ENCODE measurements around the gene EGFL7. TPM values are rescaled to one million over a fixed set of nuclear protein-coding genes. Genes with fewer than 3 reads are reported as not detected.

EGFL7 gene
- total and polyA plus RNA-seq, 2 of the 8 experiments (the other 6 are each of a cell fraction or from before 2014, with no cell fraction given) = 37.8 to 53.4 TPM

DNA sequence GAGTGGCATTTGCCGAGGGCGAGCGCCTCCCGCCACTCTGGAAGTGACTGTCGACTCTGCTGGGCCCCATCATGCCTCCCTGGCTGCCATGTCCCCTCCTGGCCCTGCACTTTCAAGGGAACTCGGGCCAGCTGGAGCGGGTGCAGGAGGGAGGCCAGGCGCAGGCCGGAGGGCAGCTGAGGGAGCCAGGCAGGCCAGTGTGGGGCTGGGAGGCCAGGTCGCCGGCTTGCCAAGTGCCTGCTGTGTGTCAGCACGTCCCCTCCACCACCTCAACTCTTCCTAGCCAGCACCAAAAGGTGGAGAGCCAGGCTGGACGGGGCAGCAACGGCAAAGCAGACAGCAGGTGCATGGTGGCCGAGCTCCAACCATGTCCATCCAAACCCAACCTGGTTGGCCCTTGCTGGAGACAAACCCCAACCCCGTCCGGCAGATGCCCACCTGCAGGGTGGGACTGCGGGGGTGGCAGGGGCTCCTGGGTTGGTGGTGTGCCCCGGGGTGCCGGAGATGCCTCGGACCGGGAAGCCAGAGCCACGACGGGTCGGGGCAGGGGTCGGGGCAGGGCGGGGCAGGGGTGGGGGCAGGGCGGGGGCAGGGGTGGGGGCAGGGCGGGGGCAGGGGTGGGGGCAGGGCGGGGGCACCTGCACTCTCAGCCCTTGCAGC is 36.5 kb upstream of the EGFL7 start:
- POLR2A ChIA-PET (ENCODE audit: partially characterized antibody) = interaction anchor here (0.8 to 1.7 kb wide), 3 partner anchors 38 to 141 kb away, joined by 3 to 7 read pairs (median 3); no protein-coding TSS in a partner anchor
- H4K20me1 ChIP-seq (replicated peaks in 1 of 2; ENCODE audit: control insufficient read depth in 1 of 2, insufficient read depth in 2 of 2, low read length in 2 of 2) = peaks cover 0 to 7% of the 10 kb centered on the region in 2 experiments
- peaks cover 0 to 9% (median 0%) of the 10 kb centered on the region in 4 experiments; a peak in 3 of 7 replicates for H3K4me1 ChIP-seq (replicated peaks in 1 of 4; ENCODE audit: control insufficient read depth in 3 of 4, insufficient read depth in 4 of 4, low read length in 3 of 4)
- TF ChIP-seq CBX8 (IDR thresholded peaks at IDR 0.05; ENCODE audit: borderline replicate concordance, low read depth, low read length) = no peak
- H2BK5ac ChIP-seq (ENCODE audit: low read depth, low read length) = 0 out of 2 replicates have a peak overlapping the region, but pooled peaks have one; percentile 26
- no peaks in the 10 kb centered on the region for H3K23me2 ChIP-seq (ENCODE audit: low read depth, low read length)
- H2AFZ ChIP-seq (ENCODE audit: low read length) = no peak overlapping the region
- no peaks in the 10 kb centered on the region for H3K79me1 ChIP-seq (ENCODE audit: low read depth, low read length)
- no peak overlapping the region for H3K4me2 ChIP-seq (ENCODE audit: insufficient read depth in 1 of 2, low read depth in 2 of 2, low read length in 2 of 2)
- H3K36me3 ChIP-seq (ENCODE audit: control insufficient read depth in 2 of 4, insufficient read depth in 4 of 4, low read length in 3 of 4) = no peaks in the 10 kb centered on the region
- H3K9me3 ChIP-seq (ENCODE audit: insufficient read depth in 2 of 2, low read depth in 1 of 2, low read length in 1 of 2) = no peaks in the 10 kb centered on the region
- no peaks in the 10 kb centered on the region for H3K79me2 ChIP-seq (ENCODE audit: control insufficient read depth in 1 of 2, insufficient read depth in 2 of 2, low read length in 2 of 2)
- H2BK12ac ChIP-seq (ENCODE audit: low read depth, low read length) = no peak overlapping the region
- no peak overlapping the region for H3K56ac ChIP-seq (replicated peaks; ENCODE audit: insufficient read length, low read depth, low read length)
- H4K91ac ChIP-seq (replicated peaks; ENCODE audit: insufficient read length, low read length) = peak overlapping the region; percentile 88
- no peak overlapping the region for H4K5ac ChIP-seq (ENCODE audit: insufficient read length, low read depth, low read length)
- FAIRE-seq (no peak), DNase-seq (ENCODE audit: low read depth in 1 of 2, low spot score in 2 of 2) (peak in 1 of 2 experiments; percentile 45)
- WGBS, 2 experiments (ENCODE audit: extremely low coverage in 1 of 2, insufficient coverage in 1 of 2, insufficient read length in 1 of 2, insufficient replicate concordance in 2 of 2, low coverage in 1 of 2, low lambda C conversion rate in 2 of 2, missing lambda C conversion rate in 1 of 2) = 91% methylated on average over 9 of the region's 30 CpGs; no CpG with 5 or more reads in 1 of the 2 experiments
- peak overlapping the region; percentile 61; the same call in 1 of the 2 replicates for H2BK15ac ChIP-seq (ENCODE audit: low read length)
- no peak overlapping the region for H3K9ac ChIP-seq (replicated peaks in 1 of 4; ENCODE audit: extremely low read depth in 1 of 4, low read depth in 3 of 4, low read length in 3 of 4)
- no peak overlapping the region for H3K23ac ChIP-seq (ENCODE audit: insufficient read length)
- H3K27ac ChIP-seq (ENCODE audit: low read depth, low read length) = no peak overlapping the region
- no peak overlapping the region; the same call in 1 of the 2 replicates for H3K18ac ChIP-seq (ENCODE audit: extremely low read depth, low read length)
- H3K4ac ChIP-seq (replicated peaks; ENCODE audit: insufficient read length, low read depth, low read length) = peak overlapping the region; percentile 69
- no peak overlapping the region for H3K4me3 ChIP-seq (ENCODE audit: extremely low read depth in 1 of 4, insufficient read depth in 2 of 4, low read depth in 3 of 4, low read length in 4 of 4)
- no peaks in the 10 kb centered on the region for H3K27me3 ChIP-seq (replicated peaks in 1 of 4; ENCODE audit: control insufficient read depth in 3 of 4, extremely low read depth in 1 of 4, insufficient read depth in 3 of 4, low read length in 3 of 4)
- CTCF ChIA-PET (ENCODE audit: partially characterized antibody) = interaction anchor here (0.6 to 9.6 kb wide), 25 partner anchors 9 to 419 kb away, joined by 3 to 253 read pairs (median 6); partner anchors contain the start of gene EGFL7
- no peak overlapping the region for H2BK20ac ChIP-seq (ENCODE audit: low read length)
- no peak overlapping the region; the same call in 1 of the 2 replicates for H2AK5ac ChIP-seq (ENCODE audit: low read depth, low read length)
- no peak overlapping the region for H3K14ac ChIP-seq (ENCODE audit: insufficient read length)
- H4K8ac ChIP-seq (ENCODE audit: extremely low read depth, insufficient read depth, low read length) = no peak overlapping the region
- no peak overlapping the region for H2BK120ac ChIP-seq (replicated peaks; ENCODE audit: low read depth, low read length)
